NCI-H1436 treated with DMSO at 0.1 percent for 48 hours (cell line): ENCODE data around the gene TEC.
"Not testable (repeated sequence)": the region's sequence is repeated elsewhere in the genome, so short reads cannot be mapped to it uniquely, and the experiment has no call there.

ENCODE experiments used
- DNase-seq: peaks from one replicate; lab custom pipeline; 2025; lab: John Stamatoyannopoulos, UW

Gene TEC

DNA sequence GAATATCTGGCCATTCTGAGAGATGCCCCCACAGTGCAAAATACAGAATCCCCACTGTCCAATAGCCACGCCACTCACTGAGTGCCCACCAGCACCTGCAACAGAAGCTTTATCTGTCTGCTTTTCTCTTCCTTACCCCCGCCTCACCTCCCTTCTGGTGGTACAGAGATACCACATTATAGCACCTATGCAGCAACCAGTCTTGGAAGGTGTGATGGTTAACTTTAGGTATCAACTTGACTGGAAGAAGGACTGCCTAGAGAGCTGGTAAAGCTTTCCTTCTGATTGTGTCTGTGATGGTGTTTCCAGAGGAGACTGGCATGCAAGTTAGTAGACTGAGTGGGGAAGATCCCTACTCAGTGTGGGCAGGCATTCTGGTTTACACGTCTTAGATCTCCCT lies 73.8 kb downstream of the TEC start:
- DNase-seq: no peak

GRCh38 chr4:48195374-48195773 lies 74.3 kb downstream of the TEC start:
- peak; percentile 95 for DNase-seq

DNA sequence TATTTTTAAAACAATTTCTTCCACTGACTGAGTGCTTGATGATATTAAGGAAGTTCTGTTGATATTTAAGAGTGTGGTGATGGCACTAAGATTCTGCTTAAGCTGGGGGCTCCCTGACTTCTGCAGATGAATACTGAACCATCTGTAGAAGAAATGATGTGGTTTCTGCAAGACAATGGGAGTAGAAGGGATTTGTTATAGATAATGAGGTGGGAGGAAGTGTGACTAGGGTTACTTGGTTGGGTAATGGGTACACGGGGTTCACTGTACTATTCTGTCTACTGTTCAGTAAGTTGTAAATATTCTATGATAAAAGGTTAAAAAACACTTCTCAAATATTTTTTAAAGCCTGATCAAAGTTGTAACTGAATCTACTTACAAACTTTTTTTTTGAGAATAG lies 74.7 kb downstream of the TEC start:
- DNase-seq: peak; percentile 70

GRCh38 chr4:48193921-48194468 lies 75.6 kb downstream of the TEC start:
- no peak for DNase-seq

DNA sequence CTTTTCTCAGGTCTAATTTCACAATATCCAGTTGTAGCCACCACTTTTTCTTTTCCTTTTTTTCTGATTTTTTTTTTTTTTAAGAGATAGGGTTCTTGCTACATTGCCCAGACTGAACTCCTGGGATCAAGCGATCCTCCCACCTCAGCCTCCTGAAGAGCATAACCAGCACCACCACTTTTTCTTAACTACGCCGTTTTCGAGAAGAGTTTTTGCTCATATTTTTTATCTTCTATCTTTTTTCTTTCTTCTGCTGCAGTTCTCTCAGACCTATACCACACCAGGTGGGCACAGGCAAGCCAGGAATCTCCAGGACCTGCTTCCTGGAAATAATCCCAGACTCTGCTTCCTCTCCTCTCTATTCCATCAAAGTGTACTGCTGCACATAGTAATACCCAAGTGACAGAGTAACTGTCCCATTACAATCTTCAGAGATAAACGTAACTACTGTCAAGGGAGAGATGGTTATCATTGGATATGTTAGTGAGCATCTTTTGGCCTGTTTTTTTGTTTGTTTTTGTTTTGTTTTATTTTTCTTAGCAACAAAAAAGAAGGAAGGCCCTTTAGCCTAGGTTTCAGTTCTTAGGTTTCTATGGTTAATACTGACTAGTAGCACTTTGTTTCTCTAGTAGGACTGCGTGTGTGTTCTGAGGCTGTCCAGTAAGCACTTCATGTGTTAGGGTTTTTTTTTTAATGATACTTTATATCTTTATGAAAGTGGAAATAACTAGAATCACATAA lies 76.4 kb downstream of the TEC start:
- DNase-seq: no peak

- DNase-seq: no peak
Observed at GRCh38 chr4:48191758-48192157, 77.9 kb downstream of the TEC start.

DNA sequence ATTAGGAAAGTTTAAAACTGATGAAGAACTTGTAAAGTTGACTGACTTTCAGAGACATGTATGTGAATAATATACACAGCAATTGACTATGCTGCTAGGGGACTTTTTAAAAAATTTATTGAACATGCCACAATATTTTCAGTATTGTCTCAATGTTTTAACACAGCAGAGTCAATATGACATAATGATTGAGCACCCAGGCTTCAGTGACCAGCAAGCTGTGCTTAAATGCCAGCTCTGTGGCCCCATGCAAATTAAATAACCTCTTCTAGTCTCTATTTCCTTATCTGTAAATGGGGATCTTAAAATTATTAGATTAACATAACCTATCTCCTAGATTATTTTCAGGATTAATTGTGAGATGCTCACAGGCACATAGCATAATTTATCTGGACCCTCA lies 78.8 kb downstream of the TEC start:
- no peak for DNase-seq

GRCh38 chr4:48189731-48190130 lies 79.9 kb downstream of the TEC start:
- no peak for DNase-seq

- DNase-seq: no peak
Observed at GRCh38 chr4:48188390-48188789, 81.2 kb downstream of the TEC start.

- DNase-seq: no peak
Observed at GRCh38 chr4:48187813-48188212, 81.8 kb downstream of the TEC start.

- DNase-seq: not testable (repeated sequence)
Observed at GRCh38 chr4:48187066-48187465, 82.6 kb downstream of the TEC start.

- not testable (repeated sequence) for DNase-seq
Observed at GRCh38 chr4:48186394-48186793, 83.2 kb downstream of the TEC start.

GRCh38 chr4:48184882-48185281 lies 84.8 kb downstream of the TEC start:
- DNase-seq: no peak

GRCh38 chr4:48180234-48180633 lies 89.4 kb downstream of the TEC start:
- DNase-seq: no peak

GRCh38 chr4:48178931-48179330 lies 90.7 kb downstream of the TEC start:
- peak; percentile 14 for DNase-seq

DNA sequence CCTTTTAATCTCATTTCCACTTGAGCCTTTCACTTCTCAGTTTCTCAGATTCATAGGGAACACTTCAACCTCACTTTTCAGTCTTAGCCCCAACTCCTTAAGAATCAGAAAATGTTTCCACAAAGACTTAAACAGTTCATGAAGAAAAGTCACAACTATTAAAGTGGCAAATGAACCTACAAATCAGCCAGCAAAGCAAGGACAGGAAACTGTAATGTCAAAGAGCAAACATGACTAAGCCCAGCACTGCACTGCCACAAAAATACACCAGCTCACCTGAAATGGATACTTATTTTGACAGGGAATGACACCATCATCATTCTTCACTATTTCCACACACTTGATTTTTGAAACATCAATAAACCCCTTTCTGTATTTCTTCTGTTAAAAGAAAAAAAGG lies 93.8 kb downstream of the TEC start:
- DNase-seq: no peak

- no peak for DNase-seq
Observed at GRCh38 chr4:48175328-48175727, 94.3 kb downstream of the TEC start.

DNA sequence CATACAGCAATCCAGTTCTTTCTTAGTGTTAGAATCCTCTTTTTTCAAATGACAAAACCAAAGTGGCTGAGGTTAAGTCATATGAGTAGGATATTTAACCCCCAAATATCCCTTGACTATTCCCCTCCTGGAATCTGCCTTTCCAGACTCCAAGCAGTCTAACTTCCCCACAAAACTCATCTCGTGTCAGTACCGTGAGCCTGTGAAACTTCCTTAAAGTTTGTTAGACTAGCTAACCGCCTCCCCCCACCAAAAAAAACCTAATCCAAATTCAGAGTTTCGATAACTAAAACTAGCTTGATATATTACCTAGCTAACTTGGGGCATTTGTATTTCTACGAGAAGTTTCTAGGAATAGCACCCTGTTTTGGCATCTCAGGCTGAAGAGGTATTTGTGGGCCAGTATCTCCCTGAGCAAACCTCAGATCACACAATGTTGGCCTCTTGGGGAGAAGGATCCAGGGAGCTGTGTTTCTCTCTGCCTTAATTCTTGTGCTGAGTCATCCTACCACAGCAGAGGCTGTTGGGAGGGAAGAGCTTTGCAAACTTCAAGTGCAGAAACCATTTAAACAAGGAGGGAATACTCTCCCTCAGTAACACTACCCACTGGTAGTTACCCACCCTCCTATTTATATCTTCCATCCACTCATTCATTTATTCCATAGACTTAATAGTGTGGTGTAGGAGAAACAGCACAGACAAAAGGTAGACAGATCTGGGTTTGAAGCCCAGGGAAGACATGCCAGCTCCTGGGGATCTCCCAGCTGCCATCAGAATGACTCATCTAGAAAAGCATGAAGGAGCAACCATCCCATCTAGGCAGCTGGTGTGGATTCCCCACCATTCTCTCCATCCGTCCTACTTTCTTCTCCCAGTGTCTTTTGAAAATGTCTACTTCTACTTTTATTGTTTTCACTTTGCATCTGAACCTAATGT lies 96.3 kb downstream of the TEC start:
- DNase-seq: no peak

DNA sequence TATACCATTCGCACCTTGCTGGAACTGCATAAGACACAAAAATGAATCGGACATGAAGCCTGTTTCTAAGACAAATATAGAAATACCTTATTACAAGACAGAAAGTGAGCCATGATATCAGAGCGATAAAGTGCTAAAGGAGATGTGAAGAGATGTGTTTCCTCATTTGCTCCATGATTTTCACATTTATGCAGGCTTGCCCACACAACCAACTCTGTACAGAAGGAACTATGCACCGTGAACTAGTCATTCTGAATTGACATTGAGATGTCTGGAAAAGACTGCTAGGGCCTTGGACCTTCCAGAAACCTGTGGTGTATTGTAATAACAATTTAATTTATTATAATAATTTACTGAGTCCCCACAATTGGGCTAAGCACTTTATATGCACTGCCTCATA lies 97.0 kb downstream of the TEC start:
- no peak for DNase-seq

- DNase-seq: no peak
Observed at GRCh38 chr4:48169636-48170035, 100.0 kb downstream of the TEC start.

DNA sequence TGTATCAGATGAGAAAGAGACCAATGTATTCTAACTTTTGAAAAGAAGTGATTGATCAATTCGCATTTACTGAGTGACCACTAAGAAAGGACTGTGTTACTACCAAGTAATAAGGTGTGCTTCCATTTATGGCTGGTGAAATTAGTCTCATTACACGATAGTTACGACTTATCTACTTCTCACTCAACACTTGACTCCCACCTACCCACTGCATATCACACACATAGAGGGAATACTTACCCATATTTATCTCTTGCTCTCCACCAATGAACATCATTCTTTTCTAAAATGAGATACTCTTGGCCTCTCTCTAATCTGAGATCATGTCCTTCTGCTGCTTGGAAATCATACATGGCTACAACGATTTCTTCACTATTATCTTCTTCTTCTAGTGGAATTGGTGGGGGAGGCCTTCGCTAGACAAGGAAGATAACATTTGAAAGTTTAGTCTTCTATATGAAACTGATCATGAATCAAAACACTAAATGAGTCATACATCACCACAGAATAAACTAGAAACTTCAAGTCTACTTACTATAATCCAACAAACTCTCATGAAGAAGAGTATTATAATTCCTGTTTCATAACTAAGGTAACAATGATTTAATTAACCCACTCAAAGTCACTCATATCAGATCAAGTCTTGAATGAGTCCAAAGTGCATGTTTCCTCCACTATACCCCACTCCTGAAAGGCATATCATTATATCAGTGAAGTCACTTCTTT lies 101.9 kb downstream of the TEC start:
- no peak for DNase-seq

DNA sequence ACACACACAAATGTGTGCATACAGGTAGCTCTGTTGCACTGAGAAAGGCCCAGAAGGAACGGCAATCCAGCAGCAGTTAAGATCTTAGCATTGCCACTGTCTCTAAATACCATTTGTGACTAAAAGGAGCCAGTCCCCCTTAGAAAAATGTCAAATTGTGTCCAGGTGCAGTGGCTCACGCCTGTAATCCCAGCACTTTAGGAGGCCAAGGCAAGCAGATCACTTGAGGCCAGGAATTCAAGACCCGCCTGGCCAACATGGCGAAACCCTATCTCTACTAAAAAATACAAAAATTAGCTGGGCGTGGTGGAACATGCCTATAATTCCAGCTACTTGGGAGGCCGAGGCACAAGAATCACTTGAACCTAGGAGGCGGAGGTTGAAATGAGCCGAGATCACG lies 105.1 kb downstream of the TEC start:
- not testable (repeated sequence) for DNase-seq
